SW 1271 (cell line): ENCODE data around the gene NEURL3.
A peak's percentile ranks its signal among the peaks of the same experiment; 100 is the strongest.

Source experiments
- DNase-seq, 2 experiments: peaks; one replicate each; lab custom pipeline; 2025; lab: John Stamatoyannopoulos, UW

The NEURL3 gene

DNA sequence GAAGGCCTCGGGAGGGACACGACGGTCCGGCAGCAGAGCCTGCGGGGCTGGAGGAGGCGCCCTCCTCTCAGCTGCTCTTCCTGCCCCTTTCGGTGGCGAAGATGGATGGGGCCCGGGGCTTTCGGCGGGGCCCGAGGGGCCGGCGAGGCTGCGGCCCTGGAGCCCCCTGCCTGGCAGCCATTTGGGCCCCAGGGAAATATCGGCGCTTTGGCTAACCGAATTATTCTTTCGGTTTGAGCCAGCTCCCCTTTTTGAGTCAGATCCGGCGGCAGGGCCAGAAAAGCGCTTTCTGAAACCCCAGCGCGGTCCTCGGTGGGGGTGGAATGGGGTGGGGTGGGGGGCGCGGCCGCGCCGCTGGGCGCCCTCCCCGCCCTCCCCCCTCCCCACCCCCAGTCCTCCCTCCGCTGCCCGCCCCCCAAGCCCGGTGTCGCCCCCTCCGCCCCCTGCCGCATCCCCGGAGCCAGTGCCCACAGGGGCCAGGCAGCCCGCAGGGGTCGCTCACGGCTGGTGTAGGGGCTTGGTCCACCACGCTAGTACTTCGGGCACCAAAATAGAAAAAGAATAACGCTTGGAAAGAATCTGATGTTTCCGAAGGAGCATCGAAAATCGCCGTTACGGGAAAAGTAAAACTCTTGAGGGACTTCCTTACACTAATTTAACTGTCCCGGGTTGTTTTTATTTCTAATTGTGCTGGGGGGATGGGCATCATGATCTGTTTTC is 22.3 kb upstream of the NEURL3 start:
- no peak for DNase-seq

DNA sequence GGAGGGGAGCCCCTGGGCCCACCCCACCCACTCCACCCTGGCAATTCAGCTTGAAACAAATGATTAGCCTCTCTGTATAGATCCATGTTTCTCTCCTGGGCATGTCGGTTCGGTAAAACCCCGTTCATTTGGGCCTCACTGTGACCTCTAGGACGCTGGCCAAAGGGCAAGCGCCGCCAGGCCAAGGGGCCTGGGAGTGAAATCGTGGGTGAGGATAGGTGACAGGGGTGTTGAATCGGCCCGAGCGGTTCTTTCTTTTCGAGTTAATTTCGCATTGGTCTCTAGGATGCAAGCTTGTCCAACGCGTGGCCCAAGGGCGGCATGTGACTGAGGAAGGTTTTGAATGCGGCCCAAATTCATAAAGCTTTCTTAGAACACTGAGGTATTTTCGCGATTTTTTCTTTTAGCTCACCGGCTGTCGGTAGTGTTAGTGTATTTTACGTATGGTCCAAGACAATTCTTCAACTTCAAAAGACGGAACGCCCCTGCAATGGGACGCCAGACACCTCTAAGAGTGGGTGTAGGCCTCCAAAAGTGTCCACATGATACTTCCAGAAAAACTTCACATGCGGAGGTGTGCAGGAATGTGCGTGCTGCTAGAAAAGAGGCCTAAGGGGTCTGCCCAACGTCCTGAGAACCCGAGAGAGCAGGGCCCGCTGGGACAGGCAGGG is 21.6 kb upstream of the NEURL3 start:
- no peak for DNase-seq

DNA sequence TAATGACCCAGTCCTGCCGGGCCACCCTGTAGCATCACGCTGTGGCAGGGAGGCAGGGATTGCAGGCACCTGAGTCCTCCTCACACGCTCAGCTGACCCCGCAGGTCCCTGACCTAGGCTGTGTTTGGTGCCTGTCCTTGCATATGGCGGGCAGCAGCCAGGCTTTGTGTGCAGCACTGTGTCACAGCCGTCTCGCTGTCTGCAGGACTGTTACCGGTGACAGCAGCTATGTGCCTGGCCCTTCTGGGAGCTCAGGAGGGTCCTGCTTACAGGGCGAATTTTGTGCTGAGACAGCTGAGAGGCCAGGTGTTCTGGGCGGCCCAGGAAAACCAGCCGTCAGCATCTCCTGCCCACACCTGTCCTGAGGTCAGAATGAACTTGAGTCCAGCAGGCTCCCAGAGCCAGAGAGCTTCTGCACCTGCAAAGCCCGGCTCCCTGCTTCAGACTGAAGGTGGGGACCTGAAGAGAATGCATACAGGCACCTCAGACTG is 21.0 kb upstream of the NEURL3 start:
- DNase-seq = no peak

DNA sequence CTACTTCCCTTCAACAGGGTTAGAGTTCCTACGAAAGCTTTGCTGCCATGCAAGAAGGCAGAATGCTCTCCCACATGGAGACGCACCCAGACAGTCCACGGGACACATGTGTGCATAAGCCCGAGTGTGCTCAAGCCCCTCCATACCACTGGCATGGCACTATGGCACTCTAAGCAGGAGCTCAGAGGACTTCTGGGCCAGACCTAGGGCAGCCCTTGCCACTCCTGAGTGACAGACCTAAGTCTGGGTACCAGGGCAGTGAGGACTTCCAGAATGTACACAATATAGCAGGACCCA is 20.0 kb upstream of the NEURL3 start:
- no peak for DNase-seq

DNA sequence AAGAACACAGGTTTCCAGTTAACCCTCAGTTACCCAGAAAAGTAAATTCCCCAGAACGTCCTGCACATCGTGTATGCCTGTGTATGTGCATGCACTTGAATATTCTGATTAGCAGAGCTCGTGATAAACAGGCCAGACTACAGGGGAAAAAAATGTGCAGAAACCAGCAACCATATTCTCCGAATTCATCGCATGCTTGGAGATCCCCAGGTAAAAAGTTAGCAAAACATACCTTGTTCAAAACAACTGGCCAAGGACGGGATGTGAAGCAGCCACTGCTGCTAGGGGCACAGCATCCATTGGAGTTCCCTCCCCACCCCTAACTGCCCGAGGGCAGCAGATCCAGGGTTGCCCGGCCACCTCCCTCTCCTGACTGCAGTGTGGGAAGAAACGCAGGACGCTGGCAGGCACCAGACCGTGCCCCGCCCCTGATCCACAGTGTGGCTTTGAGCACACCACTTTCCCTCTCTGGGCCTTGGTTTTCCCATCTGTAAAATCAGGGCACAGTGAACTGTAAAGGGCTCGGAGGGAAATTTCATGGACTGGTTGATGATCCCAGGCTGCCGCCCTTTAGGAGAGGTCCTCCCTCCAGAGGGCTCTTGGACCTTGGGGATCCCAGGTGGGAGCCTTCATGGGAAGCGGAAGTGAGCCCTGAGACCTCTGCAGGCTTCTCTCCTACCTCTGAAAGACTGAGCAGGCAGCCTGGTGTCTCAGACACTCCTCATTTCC is 19.5 kb upstream of the NEURL3 start:
- DNase-seq = no peak

DNA sequence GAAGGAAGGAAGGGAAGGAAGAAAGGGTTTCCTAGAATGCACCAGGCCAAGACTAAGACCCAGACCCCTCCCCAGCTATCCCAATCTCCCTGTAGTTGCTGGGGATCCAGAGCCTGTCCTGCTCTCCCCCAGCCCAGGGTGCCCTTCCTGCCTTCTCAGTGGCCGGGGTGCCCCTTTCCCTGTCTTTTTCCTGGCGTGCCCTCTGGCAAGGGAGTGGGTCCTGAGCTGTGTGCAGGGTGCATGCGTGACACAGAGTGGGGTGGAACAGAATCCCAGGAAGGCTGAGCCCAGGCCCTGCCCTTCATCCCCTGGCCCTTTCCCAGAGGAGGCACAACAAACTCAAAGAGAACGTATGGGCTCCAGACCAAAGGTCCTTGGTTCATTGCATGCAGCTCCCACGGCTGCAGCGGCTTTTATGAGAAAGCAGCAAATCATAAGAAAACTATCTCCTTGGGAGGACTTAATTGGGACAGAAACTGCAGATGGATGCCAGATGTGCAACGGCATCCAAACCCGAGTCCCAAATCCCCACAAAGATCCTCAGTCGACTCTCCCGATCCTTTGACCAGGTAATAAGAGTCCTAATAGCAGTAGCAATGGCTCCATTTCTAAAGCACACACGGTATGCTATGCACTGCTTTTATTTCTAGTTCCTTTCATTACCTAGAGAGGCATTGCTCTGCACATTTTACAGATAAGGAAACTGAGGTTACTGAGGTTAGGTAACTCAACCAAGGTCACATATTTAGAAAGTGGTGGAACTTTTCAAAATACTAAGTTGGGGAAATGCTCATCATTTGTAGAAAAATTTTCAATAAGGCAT is 18.7 kb upstream of the NEURL3 start:
- DNase-seq = no peak

DNA sequence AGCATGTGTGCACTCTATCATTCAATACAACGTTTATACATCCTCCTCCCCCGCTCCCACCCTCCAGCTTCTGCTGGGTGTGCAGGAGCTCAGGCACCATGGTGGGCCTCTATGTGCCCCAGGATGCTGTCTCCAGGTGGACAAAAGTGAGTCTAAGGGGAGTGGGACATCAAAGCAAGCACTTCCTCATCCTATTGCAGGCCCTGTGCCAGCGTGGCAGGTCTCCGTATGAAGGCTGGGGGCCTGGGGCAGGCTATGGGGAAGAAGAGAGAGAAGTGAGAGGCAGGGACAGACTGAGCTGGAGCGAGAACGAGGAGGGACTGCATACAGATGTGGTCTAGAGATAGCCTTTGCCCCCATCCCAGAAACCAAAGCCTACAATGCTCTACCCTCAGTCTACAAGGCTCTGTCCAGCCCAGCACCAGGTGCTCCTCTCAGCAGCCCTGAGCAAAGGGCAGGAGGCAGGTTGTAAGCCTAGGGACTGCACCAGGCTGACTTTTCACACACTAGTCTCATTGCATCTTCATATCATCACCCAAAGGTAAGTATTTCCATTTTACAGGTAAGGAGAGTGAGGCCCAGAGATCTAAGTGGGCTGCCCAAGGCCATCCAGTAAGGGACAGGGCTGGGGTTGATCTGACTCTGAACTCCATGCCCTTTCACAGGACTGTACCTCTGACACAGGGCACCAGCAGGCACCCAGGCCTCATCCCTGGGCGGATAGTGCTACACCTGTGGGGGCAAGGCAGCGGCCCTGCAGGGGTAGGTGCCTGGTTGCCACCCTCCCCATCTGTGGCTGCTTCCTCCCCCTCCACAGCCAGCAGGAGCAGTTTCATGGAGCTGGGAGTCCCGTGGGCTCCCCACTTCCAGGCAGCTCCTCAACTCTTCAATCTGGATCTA is 17.4 kb upstream of the NEURL3 start:
- no peak for DNase-seq

DNA sequence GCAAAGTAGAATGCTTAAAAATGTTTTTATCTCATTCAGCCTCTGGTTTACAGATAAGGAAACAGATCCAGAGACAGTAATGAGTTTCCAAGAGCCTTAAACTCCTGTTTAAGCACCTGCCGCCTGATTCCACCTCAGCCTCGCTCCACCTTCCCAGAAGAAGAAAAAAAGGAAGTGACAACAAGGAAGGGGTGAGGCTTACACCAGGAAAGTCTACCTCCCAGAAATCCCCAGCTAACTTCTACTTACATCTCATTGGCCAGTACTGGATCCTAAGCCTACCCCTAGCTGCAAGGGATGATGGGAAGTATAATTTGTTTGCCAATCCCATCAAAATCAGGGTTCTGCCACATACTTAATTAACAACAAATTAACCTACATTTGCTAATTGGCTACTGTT is 16.1 kb upstream of the NEURL3 start:
- no peak for DNase-seq

DNA sequence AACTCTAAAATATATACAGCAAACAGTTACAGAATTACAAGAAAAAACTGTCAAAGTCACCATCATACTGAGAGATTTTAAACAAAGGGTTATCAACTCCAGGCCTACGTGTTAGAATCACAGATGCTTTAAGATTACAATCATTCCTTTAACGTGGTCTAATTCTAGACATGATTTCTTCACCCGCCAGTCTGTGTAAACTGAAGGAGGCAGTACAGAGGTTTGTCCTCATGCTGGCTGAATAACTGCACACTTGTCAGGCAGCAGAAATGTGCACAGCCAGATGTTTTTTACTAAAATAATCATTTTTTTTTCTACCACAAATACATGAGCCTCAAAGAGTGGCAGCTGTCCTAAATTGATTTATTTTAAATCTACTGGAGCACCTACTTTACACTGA is 15.5 kb upstream of the NEURL3 start:
- DNase-seq = no peak

DNA sequence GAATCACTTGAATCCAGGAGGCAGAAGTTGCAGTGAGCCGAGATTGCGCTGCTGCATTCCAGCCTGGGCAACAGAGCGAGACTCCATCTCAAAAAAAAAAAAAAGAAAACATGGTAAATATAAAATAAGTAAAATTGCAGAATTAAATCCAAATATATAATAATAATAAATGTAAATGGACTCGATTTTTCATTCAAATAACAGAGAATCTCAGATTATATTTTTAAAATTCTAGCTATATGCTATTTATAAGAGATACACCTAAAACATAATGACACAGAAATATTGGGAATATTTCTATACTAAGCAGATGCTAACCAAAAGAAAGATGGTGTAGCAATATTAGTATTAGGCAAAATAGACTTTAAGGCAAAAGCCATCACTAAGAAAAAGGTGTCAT is 15.1 kb upstream of the NEURL3 start:
- no peak for DNase-seq

DNA sequence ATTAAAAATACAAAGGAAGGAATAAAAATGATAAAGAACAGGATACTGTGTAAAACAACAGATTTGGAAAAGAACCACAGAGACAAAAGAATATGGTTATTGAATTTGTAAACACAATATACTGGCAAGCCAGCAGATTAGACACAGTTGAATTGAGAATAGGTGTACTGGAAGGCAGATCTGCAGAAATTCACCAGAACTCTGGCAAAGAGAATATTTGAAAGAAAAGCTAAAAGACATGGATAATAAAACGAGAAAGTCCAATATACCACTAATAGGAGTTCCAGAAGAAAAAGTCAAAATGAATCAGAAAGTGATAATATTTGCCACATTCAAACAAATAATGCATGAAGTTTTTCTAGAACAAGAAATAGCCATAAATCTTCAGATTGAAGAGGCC is 11.9 kb upstream of the NEURL3 start:
- no peak for DNase-seq

DNA sequence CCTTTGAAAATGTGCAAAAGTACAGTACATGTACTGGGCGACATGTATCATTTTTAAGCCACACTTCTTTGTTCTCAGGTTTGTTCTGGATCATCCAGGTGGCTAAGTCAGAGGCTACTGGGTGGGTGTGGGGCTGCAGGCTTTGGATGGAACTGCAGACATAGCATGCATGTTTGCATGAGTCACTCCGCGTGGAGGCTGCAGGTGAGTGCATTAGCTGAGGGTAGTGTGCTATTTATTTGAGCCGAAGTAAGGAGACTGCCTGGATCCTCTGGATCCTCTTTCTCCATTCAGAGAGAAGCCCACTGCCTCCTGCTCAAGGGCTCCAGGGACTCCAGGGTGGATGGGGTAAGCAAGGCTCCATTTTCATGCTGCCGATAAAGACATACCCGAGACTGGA is 9.4 kb upstream of the NEURL3 start:
- DNase-seq = no peak

DNA sequence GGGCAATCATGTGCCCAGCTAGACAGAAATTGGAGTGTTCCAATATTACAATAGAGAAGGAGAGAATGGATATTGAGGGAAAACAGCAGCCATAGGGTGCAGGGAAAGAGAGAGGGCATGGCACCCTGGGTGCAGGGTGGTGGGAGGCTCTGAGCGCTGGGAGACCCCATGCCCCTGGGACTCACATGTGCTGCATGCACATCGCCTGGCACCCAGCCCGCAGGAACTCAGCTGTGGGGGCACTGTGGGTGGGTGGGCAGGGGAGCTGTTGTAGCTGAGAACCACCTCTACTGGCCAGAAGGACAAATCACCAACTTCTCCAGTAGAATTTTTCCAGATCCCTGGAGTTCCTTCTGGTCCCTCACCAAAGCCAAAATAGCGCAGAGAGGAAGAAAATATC is 7.2 kb upstream of the NEURL3 start:
- DNase-seq = no peak

DNA sequence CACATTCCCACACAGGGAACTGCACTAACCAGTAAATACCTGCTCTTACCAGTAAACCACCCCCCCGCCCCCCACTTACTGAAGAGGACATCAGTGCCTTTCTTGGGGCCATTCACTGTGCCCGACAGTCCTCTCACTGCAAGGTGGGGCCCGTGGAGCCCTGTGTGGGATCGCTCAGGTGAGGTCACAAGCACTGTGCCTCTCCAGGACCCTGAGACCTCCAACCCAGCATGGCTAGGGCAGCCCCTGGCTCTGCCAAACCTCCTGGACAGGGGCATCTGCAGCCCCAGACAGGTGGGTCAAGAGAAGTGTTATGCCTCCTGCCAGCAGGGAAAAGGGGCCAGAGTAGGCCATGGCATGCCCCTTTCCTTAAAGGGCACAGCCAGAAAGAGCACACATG is 6.7 kb upstream of the NEURL3 start:
- no peak for DNase-seq

DNA sequence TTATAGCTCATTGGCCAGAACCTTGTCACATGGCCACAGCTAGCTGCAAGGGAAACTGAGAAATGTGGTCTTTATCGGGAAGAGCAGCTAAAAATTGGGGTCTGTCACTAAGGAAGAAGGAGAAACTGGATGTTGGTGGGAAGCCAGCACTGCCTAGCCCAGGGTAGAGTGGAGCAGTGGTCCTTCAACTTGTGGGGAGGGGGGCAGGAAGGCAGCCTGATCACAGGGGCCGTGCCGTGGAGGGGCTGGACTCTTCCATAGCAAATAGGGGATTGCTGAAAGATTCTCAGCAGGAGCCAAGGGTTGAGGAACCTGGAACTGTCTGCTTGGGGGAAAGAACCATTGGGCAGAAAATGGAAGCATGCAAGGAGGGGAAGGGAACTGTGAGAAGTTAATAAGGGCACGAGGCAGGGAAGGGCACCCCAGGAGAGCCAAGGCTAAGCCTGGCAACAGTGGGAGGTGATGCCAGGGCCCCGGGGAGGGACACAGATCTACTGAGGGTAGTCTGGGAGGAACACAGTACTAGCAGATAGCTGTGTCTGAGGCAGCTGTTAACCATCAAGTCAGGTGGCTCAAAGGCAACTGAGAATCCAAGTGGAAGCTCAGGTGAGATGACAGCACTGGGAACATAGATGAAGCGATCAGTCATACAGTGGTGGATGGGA is 5.9 kb upstream of the NEURL3 start:
- no peak for DNase-seq

DNA sequence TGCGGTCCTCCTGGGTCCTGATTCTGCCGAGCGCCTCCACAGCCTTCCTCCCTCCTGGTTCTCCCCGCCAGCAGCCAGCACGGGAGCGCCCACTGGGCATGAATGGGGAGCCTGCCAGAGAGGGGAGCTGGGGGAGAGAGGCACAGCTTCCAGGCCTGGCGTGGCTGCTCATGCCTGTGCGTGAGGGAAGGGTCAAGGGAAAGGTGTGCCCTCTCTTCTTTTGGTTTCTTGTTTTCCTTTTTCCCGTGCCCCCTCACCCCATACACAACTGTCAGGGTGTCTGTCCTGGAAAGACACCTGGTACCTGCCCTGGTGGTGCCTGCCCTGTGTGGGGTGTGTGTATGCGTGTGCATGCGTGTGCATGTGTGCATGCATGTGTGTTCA is 4.7 kb upstream of the NEURL3 start:
- no peak for DNase-seq

DNA sequence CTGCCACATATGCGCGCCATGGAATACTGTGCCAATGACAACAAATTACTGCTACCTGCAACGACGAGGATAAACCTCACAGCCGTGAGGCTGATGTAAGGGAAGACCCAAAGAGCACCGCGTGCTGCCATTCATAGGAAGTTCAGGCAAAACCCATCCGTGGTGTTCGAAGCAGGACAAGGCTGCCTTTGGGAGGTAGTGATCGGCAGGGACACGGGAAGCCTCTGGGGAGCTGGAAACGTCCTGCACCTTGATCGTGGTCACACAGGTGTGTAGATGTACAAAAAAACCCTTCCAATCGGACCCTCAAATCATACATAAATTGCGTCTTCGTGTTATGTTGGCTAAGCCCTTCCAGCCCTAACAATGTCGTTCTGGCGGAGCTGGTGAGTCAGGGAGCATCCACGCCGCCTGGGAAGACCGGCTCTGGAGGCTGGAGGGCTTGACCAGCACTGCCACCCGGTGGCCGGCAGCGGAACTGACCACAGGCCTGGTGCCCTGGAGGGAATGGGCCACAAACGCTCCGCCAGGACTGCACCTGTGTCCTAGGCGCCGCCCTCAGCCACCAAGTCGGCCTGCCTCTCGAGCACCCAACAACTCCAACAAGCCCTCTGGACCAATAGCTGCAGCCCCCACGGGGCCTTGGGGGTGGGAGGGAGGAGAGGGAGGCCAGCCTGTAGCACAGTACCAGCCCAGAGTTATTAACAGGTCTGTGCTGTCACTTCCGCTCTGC is 4.1 kb upstream of the NEURL3 start:
- DNase-seq = peak; percentile 68 to 76

DNA sequence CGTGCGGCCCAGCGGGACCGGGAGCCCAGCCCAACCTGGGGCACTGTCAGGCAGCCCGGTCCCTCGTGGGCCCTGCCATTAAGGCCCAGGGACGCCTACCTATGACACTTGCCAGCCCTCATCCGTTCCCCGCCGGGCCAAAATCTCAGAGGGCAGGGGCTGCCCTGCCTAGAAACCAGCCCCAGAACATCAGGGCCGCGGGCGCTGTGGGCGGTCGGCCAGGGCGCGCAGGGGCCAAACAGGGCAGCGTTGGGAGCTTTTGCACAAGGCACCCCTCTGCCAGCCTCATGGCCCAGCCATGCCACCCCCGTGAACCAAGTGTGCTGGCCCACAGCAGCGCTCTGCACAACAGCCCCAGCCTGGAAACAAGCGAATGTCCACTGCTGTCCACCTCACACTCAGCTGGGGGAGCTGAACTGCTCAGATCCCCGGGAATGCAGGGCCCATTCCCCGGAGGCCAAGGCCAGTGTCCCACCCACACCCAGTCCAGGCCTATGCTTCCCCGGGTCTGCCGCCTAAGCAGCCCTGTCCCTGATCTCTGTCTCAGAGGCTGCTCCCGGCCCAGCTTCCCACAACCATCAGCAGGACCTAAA is 3.5 kb upstream of the NEURL3 start:
- no peak for DNase-seq

DNA sequence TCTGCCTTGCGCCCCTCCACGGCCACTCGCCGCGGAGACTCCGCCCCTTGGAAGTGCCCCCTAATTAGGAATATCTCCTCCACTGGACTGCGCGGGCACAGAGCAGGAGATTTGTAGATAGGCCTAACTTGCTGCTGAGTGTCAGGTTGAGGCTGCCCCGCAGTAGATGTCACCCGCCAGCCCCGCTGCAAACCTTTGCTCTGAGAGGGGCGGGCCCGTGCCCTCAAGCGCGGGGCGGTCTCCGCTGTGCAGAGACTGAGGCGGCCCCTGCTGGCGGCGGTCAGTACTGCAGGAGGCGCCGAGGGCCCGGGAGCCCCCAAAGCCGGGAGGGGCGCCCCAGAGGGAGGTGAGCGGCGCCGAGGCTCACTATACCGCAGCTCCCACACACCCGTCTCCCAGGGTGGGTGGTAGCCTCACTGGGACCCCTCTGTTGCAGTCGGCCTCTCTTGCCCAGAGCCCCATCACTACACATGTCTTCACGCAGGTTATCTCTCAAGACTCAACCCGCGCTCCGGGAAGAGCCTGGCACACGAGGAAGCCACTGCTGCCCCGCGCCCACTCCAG is 2.9 kb upstream of the NEURL3 start:
- DNase-seq = peak in 1 of 2 experiments; percentile 36

DNA sequence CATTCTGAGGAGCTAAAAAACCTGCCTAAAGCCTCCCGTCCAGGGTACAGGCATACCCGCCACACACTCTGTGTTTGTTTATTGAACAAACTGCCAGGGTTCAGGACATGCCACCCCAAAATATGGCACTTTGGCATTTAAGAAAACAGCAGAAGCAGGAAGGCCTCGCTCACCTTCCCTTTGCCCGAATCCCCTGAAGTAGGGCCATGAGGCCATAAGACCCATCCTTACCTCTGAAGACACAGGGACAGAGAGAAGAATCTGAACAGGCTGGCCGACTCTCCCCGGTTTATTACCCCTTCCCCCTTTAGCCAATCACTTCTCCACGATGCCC is 1.7 kb upstream of the NEURL3 start:
- no peak for DNase-seq
